Right lobe of liver (tissue), 4 donors: ENCODE measurements around the gene SERPINA3.

Source experiments
- POLR2A ChIP-seq: fragments of 450-650 bp; IDR thresholded peaks from one replicate; pipeline ENCODE4 v1.6.1; 2017; ENCODE audit warnings: antibody characterized with exemption, mild to moderate bottlenecking
- TF ChIP-seq, protein P1 (sequence below), 4 donors: fragments of 200-600 bp in 3 of 4; fragments of 450-650 bp in 1 of 4; IDR thresholded peaks; one replicate each; pipeline versions ENCODE4 v1.5.1 to v1.8.0; 2016 to 2022; ENCODE audit warnings: antibody characterized with exemption in 4 of 4, mild to moderate bottlenecking in 2 of 4
- donor health status: DM: no; HTN: no; CAD: no.
- donor health status: DM: no; HTN: no; CAD: no.
- donor health status: DM: no; HTN: yes; CAD: no.

DNA sequence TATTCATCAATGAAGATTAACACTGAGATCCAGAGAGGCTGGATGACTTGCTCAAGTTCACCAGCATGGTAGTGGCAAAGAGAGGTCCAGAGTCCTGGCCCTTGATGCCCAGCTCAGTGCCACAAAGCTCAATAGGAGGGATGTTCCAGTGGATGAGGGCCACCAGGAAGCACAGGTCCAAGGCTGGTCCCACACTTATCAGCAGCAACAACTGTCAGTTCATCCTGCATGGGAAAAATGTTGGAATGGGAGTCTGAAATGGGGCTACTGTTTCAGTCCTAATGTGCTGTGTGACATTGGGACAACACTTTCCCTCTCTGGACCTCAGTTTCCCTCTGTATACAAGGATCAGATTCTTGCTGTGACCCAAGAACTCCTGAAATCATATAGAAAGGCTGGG is 19.7 kb upstream of the SERPINA3 start:
- no peak for TF ChIP-seq POLR2A
- TF ChIP-seq, protein P1, sequence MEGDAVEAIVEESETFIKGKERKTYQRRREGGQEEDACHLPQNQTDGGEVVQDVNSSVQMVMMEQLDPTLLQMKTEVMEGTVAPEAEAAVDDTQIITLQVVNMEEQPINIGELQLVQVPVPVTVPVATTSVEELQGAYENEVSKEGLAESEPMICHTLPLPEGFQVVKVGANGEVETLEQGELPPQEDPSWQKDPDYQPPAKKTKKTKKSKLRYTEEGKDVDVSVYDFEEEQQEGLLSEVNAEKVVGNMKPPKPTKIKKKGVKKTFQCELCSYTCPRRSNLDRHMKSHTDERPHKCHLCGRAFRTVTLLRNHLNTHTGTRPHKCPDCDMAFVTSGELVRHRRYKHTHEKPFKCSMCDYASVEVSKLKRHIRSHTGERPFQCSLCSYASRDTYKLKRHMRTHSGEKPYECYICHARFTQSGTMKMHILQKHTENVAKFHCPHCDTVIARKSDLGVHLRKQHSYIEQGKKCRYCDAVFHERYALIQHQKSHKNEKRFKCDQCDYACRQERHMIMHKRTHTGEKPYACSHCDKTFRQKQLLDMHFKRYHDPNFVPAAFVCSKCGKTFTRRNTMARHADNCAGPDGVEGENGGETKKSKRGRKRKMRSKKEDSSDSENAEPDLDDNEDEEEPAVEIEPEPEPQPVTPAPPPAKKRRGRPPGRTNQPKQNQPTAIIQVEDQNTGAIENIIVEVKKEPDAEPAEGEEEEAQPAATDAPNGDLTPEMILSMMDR (IDR thresholded peaks at IDR 0.05): no peak
